ENCODE results near the gene YBX3.

The YBX3 gene

DNA sequence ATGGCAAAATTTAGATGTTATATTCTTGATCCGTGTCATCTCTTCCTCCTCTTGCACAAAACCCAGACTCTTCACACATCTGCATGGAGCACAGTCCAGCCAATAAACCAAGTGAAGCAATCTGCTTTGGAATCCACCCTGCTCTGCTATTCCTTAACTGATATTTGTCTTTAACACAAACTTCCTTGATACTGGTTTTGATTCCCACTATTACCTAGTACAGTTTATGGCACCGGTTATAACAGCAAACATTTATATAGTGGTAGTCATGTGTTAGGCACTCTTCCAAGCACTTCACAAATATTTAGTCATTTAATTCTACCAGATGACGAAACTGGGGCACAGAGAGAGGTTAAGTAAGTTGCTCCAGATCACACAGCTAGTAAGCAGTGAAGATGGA is 61.8 kb downstream of the YBX3 start:
- TF ChIP-seq, protein P1, sequence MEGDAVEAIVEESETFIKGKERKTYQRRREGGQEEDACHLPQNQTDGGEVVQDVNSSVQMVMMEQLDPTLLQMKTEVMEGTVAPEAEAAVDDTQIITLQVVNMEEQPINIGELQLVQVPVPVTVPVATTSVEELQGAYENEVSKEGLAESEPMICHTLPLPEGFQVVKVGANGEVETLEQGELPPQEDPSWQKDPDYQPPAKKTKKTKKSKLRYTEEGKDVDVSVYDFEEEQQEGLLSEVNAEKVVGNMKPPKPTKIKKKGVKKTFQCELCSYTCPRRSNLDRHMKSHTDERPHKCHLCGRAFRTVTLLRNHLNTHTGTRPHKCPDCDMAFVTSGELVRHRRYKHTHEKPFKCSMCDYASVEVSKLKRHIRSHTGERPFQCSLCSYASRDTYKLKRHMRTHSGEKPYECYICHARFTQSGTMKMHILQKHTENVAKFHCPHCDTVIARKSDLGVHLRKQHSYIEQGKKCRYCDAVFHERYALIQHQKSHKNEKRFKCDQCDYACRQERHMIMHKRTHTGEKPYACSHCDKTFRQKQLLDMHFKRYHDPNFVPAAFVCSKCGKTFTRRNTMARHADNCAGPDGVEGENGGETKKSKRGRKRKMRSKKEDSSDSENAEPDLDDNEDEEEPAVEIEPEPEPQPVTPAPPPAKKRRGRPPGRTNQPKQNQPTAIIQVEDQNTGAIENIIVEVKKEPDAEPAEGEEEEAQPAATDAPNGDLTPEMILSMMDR (IDR thresholded peaks at IDR 0.05; ENCODE audit: low read depth, low read length), result no peak
- peak; percentile 0 for DNase-seq (ENCODE audit: extremely low read depth, low read depth)

DNA sequence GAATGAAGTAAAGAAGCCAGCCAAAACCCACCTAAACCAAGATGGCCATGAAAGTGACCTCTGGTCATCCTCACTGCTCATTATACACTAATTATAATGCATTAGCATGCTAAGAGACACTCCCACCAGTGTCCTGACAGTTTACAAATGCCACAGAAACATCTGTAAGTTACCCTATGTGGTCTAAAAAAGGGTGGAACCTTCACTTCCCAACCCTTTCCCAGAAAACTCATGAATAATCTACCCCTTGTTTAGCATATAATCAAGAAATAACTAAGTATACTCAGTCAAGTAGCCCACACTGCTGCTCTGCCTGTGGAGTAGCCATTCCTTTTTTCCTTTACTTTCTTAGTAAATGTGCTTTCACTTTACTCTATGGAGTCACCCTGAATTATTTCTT is 69.1 kb downstream of the YBX3 start:
- TF ChIP-seq, protein P1 (IDR thresholded peaks at IDR 0.05; ENCODE audit: low read depth, low read length), result no peak
- no peak for DNase-seq (ENCODE audit: extremely low read depth, low read depth)

DNA sequence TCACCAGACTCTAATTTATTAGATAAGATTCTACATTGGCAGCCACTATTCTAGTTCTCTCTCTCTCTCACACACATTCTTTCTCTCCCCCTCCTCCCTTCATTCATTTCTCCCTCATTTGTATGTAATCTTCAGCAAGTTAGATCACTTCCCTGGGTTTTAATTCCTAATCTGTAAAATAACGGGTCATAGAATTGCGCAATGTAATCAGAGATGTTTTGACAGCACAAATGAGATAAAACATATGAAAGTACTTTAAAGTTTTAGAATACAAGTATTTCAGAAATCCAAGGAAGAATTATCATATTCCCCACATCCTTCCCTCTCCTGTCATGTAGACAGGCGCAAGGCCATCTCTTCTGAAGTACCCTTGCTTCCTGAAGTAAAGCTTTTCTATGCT is 70.9 kb downstream of the YBX3 start:
- DNase-seq (ENCODE audit: extremely low read depth, low read depth), result no peak

More for the DNA sequence above, 70.9 kb downstream of the YBX3 start:
- TF ChIP-seq, protein P1 (IDR thresholded peaks at IDR 0.05; ENCODE audit: low read depth, low read length), result no peak
